Trophoblast cell (in vitro differentiated cells and primary cell): ENCODE measurements around the gene ZNF438.

Source experiments
- DNase-seq, 2 donors: peaks; one replicate each; pipeline ENCODE4 v3.0.0-alpha.2; 2016
- H2AFZ ChIP-seq: 2 replicates; pipeline ENCODE4 v1.6.1; 2013; ENCODE audit warnings: low read length, moderate library complexity, mild to moderate bottlenecking; ENCODE audit not compliant: insufficient read depth, poor library complexity
- H2AK5ac ChIP-seq: 2 replicates; pipeline ENCODE4 v1.6.1; 2013; ENCODE audit warnings: mild to moderate bottlenecking, low read length
- H2BK120ac ChIP-seq: 2 replicates; pipeline ENCODE4 v1.6.1; 2013; ENCODE audit warnings: low read length, mild to moderate bottlenecking, moderate library complexity; ENCODE audit not compliant: insufficient read depth, poor library complexity
- H2BK12ac ChIP-seq: 2 replicates; pipeline ENCODE4 v1.6.1; 2013; ENCODE audit warnings: mild to moderate bottlenecking, low read length, moderate library complexity
- H2BK5ac ChIP-seq: 2 replicates; pipeline ENCODE4 v1.6.1; 2013; ENCODE audit warnings: low read length, low read depth, moderate library complexity, mild to moderate bottlenecking; ENCODE audit not compliant: poor library complexity
- H3K14ac ChIP-seq: 2 replicates; pipeline ENCODE4 v1.6.1; 2013; ENCODE audit warnings: mild to moderate bottlenecking, low read length
- H3K18ac ChIP-seq: 2 replicates; pipeline ENCODE4 v1.6.1; 2013; ENCODE audit warnings: mild to moderate bottlenecking, low read length
- H3K23ac ChIP-seq: 2 replicates; pipeline ENCODE4 v1.6.1; 2013; ENCODE audit warnings: low read length
- H3K27ac ChIP-seq: 2 replicates; pipeline ENCODE4 v1.5.1; 2013; ENCODE audit warnings: low read depth, mild to moderate bottlenecking, inconsistent platforms, low read length, moderate library complexity
- H3K27me3 ChIP-seq: 2 replicates; pipeline ENCODE4 v1.6.1; 2013; ENCODE audit warnings: inconsistent platforms, mild to moderate bottlenecking, low read length, moderate library complexity; ENCODE audit not compliant: insufficient read depth
- H3K36me3 ChIP-seq, 2 experiments: 1 replicate in 1 of 2; 2 replicates in 1 of 2; pipeline ENCODE4 v1.6.1; 2013; ENCODE audit warnings: low read length in 2 of 2, mild to moderate bottlenecking in 2 of 2, moderate library complexity in 1 of 2; ENCODE audit not compliant: insufficient read depth in 2 of 2, control insufficient read depth in 1 of 2
- H3K4ac ChIP-seq: 2 replicates; pipeline ENCODE4 v1.6.1; 2013; ENCODE audit warnings: low read depth, mild to moderate bottlenecking, low read length, moderate library complexity
- H3K4me1 ChIP-seq, 2 experiments: 1 replicate in 1 of 2; 2 replicates in 1 of 2; pipeline ENCODE4 v1.6.1; 2013; ENCODE audit warnings: low read length in 2 of 2, mild to moderate bottlenecking in 2 of 2, moderate library complexity in 1 of 2; ENCODE audit not compliant: insufficient read depth in 2 of 2, control insufficient read depth in 1 of 2
- H3K4me2 ChIP-seq: 2 replicates; pipeline ENCODE4 v1.6.1; 2013; ENCODE audit warnings: inconsistent platforms, mild to moderate bottlenecking, low read length, moderate library complexity
- H3K4me3 ChIP-seq: 2 replicates; pipeline ENCODE4 v1.5.1; 2013; ENCODE audit warnings: mild to moderate bottlenecking, low read depth, low read length, inconsistent platforms
- H3K79me1 ChIP-seq: one replicate; pipeline ENCODE4 v1.6.1; 2013; ENCODE audit warnings: low read length
- H3K79me2 ChIP-seq: 2 replicates; pipeline ENCODE4 v1.6.1; 2013; ENCODE audit warnings: low read length, mild to moderate bottlenecking; ENCODE audit not compliant: control insufficient read depth, insufficient read depth, poor library complexity
- H3K9ac ChIP-seq: 2 replicates; pipeline ENCODE4 v1.6.1; 2013; ENCODE audit warnings: mild to moderate bottlenecking, low read length
- H3K9me3 ChIP-seq: 2 replicates; pipeline ENCODE4 v1.6.1; 2013; ENCODE audit warnings: low read depth, mild to moderate bottlenecking, control low read depth, inconsistent platforms, low read length; ENCODE audit not compliant: insufficient read depth
- H4K12ac ChIP-seq: 2 replicates; pipeline ENCODE4 v1.6.1; 2013; ENCODE audit warnings: low read depth, mild to moderate bottlenecking, low read length, moderate library complexity
- H4K8ac ChIP-seq: 2 replicates; pipeline ENCODE4 v1.6.1; 2013; ENCODE audit warnings: low read depth, mild to moderate bottlenecking, low read length, moderate library complexity
- H4K91ac ChIP-seq: one replicate; pipeline ENCODE4 v1.6.1; 2013; ENCODE audit warnings: low read depth, mild to moderate bottlenecking, low read length, moderate library complexity
- WGBS: extraction: QIAGEN DNeasy Blood & Tissue Kit; methylation state at CpG from one replicate; pipeline ENCODE4 v1.1.7; 2013; ENCODE audit warnings: missing lambda C conversion rate; ENCODE audit not compliant: insufficient read length, insufficient coverage; ENCODE audit errors: extremely low coverage; 5-methylcytosine and 5-hydroxymethylcytosine counted together

The ZNF438 gene

DNA sequence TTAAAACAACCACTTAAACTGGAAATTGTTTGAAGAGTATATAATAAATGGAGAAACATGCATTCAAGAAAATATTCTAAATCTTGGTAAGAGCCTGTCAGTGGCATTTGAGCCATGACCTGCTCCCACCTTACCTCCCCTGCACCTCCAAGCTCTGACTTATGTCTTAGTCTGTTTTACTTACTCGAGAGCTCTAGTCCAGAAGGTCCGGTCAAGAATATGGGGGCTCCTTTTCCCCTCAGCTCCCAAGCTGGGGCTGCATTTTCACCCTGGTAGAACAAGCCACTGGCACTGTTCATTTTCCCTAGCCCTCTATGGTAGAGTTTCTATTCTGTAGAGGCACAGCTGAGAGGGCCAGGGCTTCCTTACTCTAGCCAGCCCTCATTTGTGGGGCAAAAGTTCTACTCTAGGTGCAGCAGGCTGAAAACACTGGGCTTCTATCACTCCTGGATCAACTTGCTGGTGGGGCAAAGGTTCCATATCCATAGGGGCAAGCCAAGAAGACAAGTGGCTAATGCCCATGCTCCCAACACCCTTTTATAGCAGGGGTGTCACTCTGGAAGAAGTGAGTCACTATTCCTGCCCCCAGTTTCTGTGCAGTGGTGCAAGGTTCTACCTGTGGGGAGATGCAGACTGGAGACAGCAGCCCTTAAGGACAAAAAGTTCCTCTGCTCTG lies 40.6 kb downstream of the ZNF438 start:
- no peak overlapping the region for H2AFZ ChIP-seq
- H3K27ac ChIP-seq, result no peak overlapping the region
- no peak overlapping the region for H2BK5ac ChIP-seq
- DNase-seq, result no peak
- no peaks in the 10 kb centered on the region for H3K27me3 ChIP-seq
- H3K4me1 ChIP-seq, result no peaks in the 10 kb centered on the region
- no peak overlapping the region for H3K4me3 ChIP-seq
- H4K12ac ChIP-seq, result no peak overlapping the region
- no peak overlapping the region for H3K4ac ChIP-seq
- H3K18ac ChIP-seq, result no peak overlapping the region
- no peaks in the 10 kb centered on the region for H3K79me1 ChIP-seq
- H4K8ac ChIP-seq, result no peak overlapping the region
- no peak overlapping the region for H3K23ac ChIP-seq
- H3K9ac ChIP-seq, result no peak overlapping the region
- no peak overlapping the region for H4K91ac ChIP-seq
- no peaks in the 10 kb centered on the region for H3K36me3 ChIP-seq
- no peak overlapping the region for H3K14ac ChIP-seq
- no CpG with 5 or more reads among the region's 2 CpGs for WGBS
- H2BK120ac ChIP-seq, result no peak overlapping the region
- H3K4me2 ChIP-seq, result no peak overlapping the region
- H2AK5ac ChIP-seq, result no peak overlapping the region
- H3K9me3 ChIP-seq, result peaks cover 3% of the 10 kb centered on the region
- no peaks in the 10 kb centered on the region for H3K79me2 ChIP-seq
- no peak overlapping the region for H2BK12ac ChIP-seq

DNA sequence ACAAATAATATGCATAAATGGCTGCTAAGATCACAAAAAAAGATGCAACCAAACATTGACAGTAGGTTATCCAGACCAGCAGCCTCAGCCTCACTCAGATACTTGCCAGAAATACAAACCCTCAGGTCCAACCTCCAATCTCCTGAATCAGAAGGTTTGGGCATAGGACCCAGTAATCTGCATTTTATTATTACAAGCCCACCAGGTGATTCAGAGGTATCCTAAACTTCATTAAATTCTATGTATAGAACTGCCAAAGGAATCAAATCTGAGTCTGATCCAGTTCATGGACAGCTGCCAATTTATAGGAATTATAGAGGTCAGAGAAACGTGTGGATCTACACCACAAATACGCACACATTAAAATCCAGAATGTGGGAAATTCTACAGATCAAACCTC lies 41.3 kb downstream of the ZNF438 start:
- no peaks in the 10 kb centered on the region for H3K79me1 ChIP-seq
- no peaks in the 10 kb centered on the region for H3K4me1 ChIP-seq
- H3K23ac ChIP-seq, result no peak overlapping the region
- no peaks in the 10 kb centered on the region for H3K36me3 ChIP-seq
- H2BK120ac ChIP-seq, result no peak overlapping the region
- H4K8ac ChIP-seq, result no peak overlapping the region
- peaks cover 3% of the 10 kb centered on the region for H3K9me3 ChIP-seq
- H2AFZ ChIP-seq, result no peak overlapping the region
- no peak overlapping the region for H3K9ac ChIP-seq
- H4K12ac ChIP-seq, result no peak overlapping the region
- H3K79me2 ChIP-seq, result no peaks in the 10 kb centered on the region
- H2AK5ac ChIP-seq, result no peak overlapping the region
- WGBS, result no CpG with 5 or more reads among the region's 2 CpGs
- no peak overlapping the region for H3K18ac ChIP-seq
- DNase-seq, result no peak
- H2BK12ac ChIP-seq, result no peak overlapping the region
- H3K4me2 ChIP-seq, result no peak overlapping the region
- no peak overlapping the region for H3K27ac ChIP-seq
- H2BK5ac ChIP-seq, result no peak overlapping the region
- H3K4ac ChIP-seq, result no peak overlapping the region
- H4K91ac ChIP-seq, result no peak overlapping the region
- no peaks in the 10 kb centered on the region for H3K27me3 ChIP-seq
- no peak overlapping the region for H3K14ac ChIP-seq
- H3K4me3 ChIP-seq, result no peak overlapping the region

DNA sequence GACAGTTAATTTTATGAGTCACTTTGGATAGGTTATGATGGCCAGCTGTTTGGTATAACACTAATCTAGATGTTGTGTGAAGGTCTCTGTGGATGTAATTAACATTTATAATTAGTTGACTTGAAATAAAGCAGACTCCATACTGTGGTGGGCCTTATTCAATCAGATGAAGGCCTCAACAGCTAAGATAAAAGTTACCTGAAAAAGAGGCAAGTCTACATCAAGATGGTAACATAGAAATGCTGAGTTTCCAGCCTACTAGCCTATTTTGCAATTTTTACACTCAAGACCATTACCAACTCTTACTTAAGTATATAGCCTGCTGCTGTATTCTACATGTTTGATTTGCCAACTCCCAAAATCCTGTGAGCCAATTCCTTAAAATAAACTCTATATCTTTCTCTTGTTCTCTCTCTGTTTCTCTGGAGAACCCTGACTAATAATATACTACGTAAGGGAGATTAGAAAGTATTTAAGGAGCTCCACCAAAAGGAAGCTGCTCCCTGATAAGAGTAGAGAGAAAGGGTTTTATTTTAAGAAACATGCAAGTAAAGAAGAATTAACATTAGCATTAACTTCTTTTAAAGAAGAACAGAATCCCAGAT lies 42.7 kb downstream of the ZNF438 start:
- no peak overlapping the region for H2BK5ac ChIP-seq
- H3K4me1 ChIP-seq, result no peaks in the 10 kb centered on the region
- H3K14ac ChIP-seq, result no peak overlapping the region
- H2BK12ac ChIP-seq, result no peak overlapping the region
- H4K12ac ChIP-seq, result no peak overlapping the region
- no peak overlapping the region for H2BK120ac ChIP-seq
- H3K79me1 ChIP-seq, result no peaks in the 10 kb centered on the region
- H3K4me3 ChIP-seq, result no peak overlapping the region
- H3K4ac ChIP-seq, result no peak overlapping the region
- H3K27ac ChIP-seq, result no peak overlapping the region
- no CpG with 5 or more reads among the region's 1 CpG for WGBS
- H4K8ac ChIP-seq, result no peak overlapping the region
- no peak for DNase-seq
- H3K27me3 ChIP-seq, result no peaks in the 10 kb centered on the region
- H3K23ac ChIP-seq, result no peak overlapping the region
- peaks cover 3% of the 10 kb centered on the region for H3K9me3 ChIP-seq
- no peaks in the 10 kb centered on the region for H3K79me2 ChIP-seq
- H3K9ac ChIP-seq, result no peak overlapping the region
- H4K91ac ChIP-seq, result no peak overlapping the region
- no peak overlapping the region for H3K4me2 ChIP-seq
- H3K36me3 ChIP-seq, result no peaks in the 10 kb centered on the region
- no peak overlapping the region for H3K18ac ChIP-seq
- no peak overlapping the region for H2AFZ ChIP-seq
- no peak overlapping the region for H2AK5ac ChIP-seq

DNA sequence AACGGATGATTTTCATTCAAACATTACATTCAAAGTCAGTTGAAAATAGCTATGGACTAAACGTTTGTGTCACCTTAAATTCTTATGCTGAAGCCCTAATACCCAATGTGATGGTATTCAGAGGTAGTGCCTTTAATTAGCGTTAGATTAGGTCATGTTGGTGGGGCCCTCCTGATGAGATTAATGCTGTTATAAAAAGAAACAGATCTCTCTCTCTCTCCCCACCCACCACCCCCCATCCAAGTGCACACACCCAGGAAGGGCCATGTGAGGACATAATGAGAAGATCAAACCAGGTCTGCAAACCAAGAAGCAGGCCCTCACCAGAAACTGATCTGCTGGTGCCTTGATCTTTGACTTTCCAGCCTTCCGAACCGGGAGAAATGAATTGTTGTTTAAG lies 44.2 kb downstream of the ZNF438 start:
- Histone ChIP-seq H3K79me2 (no peaks in the 10 kb centered on the region), H3K9ac (no peak overlapping the region), H3K27me3 (no peaks in the 10 kb centered on the region), H3K9me3 (no peaks in the 10 kb centered on the region), H3K36me3 (no peaks in the 10 kb centered on the region), H2AK5ac (no peak overlapping the region), H3K79me1 (no peaks in the 10 kb centered on the region), H3K4me1 (no peaks in the 10 kb centered on the region), H3K23ac (no peak overlapping the region), H4K12ac (no peak overlapping the region), H3K4me2 (no peak overlapping the region), H4K8ac (no peak overlapping the region), H2BK120ac (no peak overlapping the region), H3K4ac (no peak overlapping the region), H3K4me3 (no peak overlapping the region), H2BK12ac (no peak overlapping the region), H2BK5ac (no peak overlapping the region), H4K91ac (no peak overlapping the region), H3K14ac (no peak overlapping the region), H3K18ac (no peak overlapping the region), H3K27ac (no peak overlapping the region), H2AFZ (no peak overlapping the region)
- no CpG with 5 or more reads among the region's 5 CpGs for WGBS
- no peak for DNase-seq
